AG20443 (cell line): Measurements from ENCODE around the gene TMEM214.
A peak's percentile ranks its signal among the peaks of the same experiment; 100 is the strongest.

Experiments used
- DNase-seq: peaks from one replicate; pipeline ENCODE4 v3.0.0; 2012; ENCODE audit warnings: low spot score, mixed read lengths

TMEM214 gene, protein sequence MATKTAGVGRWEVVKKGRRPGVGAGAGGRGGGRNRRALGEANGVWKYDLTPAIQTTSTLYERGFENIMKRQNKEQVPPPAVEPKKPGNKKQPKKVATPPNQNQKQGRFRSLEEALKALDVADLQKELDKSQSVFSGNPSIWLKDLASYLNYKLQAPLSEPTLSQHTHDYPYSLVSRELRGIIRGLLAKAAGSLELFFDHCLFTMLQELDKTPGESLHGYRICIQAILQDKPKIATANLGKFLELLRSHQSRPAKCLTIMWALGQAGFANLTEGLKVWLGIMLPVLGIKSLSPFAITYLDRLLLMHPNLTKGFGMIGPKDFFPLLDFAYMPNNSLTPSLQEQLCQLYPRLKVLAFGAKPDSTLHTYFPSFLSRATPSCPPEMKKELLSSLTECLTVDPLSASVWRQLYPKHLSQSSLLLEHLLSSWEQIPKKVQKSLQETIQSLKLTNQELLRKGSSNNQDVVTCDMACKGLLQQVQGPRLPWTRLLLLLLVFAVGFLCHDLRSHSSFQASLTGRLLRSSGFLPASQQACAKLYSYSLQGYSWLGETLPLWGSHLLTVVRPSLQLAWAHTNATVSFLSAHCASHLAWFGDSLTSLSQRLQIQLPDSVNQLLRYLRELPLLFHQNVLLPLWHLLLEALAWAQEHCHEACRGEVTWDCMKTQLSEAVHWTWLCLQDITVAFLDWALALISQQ

DNA sequence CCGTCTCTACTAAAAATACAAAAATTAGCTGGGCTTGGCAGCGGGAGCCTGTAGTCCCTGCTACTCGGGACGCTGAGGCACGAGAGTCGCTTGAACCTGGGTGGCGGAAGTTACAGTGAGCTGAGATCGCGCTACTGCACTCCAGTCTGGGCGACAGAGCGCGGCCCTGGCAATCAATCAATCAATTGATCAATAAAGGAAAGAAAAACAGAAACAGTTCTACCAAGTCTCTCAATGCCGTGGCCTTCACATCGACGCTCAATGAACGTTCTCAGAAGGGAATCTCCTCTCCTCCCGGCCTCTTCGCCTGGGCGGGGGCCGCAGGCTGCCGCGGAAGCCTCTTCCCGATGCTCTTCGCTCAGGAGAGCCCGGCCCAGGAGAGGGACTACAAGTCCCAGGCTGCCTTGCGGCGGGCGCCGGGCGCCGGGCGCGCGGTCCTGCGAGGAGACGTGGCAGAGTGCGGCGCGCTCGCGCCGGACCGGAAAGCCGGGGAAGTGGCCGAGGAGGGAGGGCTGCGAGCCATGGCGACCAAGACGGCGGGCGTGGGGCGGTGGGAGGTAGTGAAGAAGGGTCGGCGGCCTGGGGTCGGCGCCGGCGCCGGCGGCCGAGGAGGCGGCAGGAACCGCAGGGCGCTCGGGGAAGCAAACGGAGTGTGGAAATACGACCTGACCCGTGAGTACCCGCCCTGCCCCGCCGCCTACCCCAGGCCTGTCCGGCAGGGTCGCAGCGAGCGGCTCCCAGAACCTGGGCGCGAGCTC lies at the start of gene TMEM214:
Gene TMEM214 (plus strand): TSS at position 471 of the 758 bp plus-strand sequence. CDS start 51 bp downstream, at position 522.
- DNase-seq, result peak; percentile 97

DNA sequence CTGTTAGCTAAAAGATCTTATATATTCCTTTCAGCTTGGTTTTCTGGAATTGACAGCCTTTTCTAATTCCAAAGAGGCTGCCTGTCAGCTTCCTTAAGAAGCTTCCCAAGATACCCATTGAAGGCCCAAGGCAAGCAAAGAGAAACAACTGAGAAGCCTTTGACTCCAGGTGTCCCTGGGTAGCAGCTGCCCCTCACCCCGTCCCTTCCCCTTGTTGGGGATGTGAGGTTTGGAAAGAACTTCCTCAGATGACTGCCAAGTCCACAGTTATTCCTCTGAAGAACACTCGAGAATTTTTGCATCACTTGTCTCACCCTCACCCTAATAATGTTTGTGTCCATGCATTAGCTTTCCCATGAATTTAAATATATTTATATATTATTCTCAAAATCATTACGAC lies 49.0 kb upstream of the TMEM214 start:
- no peak for DNase-seq

DNA sequence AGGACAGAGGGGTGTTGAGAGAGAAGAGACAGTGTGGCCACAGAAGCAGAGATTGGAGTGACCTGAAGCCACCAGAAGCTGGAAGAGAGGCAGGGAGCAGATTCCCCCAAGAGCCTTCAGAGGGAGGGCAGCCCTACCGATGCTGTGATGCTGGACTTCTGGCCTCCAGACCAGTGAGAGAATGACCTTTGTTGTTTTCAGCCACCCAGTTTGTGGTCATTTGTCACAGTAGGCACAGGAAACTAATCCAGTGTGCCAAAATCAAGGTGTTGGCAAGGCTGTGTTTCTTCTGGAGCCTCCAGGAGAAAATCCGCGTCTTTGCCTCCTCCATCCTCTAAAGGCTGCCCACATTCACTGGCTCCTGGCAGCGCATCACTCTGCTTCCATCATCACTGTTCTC lies 47.0 kb upstream of the TMEM214 start:
- no peak for DNase-seq

DNA sequence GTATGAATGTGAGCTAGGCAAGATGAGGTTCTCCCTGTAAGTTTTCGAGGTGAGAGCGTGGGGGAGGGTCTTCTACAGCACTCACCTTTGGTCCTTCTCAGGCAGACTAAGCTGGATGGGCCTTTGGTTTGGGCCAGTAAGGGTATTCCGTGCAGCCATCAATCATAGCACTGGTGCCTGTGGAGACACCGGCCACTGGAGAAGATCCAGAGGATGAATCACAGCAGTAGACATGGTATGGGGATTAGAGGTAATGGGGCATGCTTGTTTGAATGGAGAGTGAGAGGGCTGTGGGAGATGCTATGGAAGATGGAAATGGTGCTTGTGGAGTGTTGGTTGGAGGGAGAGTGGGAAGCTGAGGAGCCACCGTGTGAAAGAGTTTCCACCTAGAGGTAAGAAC lies 46.2 kb upstream of the TMEM214 start:
- DNase-seq, result no peak

DNA sequence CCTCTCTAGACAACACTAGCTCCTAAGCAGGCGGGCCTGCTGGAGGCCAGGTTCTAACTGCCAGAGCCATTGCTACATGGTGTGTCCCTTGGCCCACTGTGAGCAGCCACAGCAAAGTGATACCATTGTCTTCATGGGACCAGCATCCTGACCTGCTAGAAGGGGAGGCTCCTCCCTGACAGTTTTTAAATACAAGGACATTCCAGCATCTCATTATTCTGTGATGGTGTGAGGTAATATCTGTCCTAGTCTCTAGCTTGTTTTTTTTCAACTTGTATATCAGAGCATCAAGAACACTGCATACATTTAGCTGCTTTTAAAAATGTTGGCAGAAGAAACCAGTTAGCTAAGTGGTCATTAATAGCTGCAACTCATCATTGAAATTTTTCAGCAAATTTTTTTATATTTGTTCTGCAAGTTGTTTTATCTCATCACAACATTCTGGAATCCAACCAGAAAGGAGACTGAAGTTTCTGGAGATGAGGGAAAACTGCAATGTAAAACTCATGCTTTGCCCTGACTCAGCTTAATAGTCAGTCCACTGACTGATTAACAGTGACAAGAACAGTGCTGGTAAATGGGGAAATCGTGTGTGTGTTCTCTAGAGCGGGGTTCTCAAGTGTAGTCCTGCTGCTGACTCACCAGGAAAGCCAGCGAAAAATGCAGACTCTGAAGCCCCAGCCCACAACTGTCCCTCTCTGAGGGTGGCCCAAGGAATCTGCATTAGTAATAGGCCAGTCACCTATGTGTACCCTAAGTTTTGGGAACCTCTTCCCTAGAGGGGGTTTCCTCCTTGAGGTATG lies 44.5 kb upstream of the TMEM214 start:
- DNase-seq, result peak; percentile 53

DNA sequence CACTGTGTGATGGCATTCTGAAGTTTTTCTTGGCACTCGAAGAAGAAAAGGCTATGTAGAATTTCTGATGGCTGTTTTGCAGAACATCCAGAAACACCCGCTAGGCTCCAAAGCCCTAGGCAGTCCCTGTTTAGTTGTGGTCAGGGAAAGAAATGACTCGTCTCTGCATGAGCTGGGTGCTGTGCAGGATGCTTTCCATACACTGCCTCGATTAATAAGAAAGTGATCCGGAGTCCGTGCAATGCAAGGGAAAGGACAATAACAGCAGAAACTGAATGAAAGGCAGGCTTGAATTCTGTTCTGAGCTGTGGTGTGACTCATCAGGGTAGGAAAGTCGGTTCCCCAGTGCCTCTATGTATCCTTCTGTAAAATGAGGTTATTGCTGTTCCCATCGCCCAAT lies 43.6 kb upstream of the TMEM214 start:
- DNase-seq, result no peak

DNA sequence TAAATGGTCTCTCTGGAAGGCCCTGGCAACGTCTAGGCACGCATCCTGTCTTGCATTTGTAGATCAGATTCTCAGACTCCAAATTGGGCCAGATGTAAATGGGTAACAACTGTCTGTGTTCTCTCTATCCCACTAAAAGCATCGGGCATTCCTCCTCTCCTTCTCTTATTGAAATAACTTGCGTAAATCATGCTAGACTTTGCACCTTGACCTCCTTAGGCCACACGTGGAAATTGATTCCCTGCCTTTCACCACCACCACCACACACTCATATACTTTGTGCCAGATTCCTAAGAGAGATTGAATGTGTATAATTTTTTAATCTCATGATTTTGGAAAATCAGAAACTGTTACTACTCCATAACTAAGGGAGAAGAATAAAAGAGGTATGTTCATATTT lies 41.0 kb upstream of the TMEM214 start:
- DNase-seq, result no peak

DNA sequence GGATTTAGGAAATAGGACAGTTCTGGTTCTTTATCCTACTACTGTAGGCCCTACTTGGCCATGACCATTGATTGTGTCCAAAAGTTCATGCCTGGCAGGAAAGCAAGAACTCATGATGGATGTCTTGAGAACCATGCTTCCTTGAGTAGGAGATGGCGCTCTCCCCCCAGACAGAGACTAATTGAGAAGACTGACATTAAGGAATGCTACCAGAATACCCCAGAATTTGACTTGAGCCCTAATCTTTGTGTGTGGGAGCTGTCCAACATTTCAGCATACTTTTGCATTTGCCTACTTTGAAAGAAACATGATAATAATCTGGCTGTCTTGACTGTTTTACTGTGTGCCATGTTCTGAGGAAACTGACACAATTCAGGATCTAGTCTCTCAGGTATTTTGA lies 39.0 kb upstream of the TMEM214 start:
- DNase-seq, result no peak

DNA sequence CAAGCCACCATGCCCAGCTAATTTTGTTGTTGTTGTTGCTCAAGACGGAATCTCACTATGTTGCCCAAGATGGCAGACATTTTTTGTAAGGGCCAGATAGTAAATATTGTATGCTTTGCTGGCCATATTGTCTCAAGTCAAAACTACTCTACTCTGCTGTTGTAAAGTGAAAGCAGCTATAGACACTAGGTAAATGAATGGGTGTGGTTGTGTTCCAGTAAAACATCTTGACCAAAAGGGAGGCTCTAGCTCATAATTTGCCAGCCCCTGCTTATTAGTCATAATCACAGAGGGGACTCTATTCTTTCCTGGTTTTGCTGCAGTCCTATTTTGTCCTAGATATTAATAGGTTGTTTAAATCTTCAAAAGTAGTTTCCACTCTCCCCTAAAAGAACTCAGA lies 37.8 kb upstream of the TMEM214 start:
- no peak for DNase-seq

DNA sequence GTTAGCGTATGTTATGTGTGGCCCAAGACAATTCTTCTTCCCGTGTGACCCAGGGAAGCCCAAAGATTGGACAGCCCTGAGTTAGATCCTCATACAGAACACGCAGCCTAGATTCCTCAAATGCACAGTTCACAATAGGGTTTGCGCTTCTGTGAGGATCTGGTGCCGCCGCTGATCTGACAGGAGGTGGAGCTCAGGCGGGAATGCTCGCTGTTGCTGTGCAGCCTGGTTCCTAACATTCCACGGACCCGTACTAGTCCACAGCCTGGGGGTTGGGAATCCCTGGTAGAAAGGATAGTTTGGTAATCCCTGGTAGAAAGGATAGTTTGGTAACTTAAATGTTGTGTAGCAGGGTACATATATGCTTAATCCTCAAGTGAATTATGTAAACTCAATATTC lies 35.4 kb upstream of the TMEM214 start:
- DNase-seq, result no peak

DNA sequence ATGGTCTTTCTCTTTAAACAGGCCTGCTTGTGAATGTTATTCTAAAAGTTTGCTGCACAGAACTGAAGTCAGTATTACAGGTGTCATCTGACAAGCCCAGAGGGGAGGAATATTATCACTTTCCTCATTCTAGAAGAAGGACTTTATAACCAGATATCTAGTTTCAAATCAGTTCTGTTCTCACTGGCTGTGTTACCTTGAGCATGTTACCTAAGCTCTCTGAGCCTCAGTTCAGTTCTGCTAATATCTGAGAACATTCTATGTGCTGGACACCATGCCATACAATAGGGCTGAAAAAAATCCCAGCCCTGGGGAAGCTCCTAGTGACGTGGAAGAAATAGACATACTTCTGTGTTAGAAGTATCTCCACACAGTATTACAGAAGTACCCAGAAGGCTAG lies 34.4 kb upstream of the TMEM214 start:
- DNase-seq, result no peak

DNA sequence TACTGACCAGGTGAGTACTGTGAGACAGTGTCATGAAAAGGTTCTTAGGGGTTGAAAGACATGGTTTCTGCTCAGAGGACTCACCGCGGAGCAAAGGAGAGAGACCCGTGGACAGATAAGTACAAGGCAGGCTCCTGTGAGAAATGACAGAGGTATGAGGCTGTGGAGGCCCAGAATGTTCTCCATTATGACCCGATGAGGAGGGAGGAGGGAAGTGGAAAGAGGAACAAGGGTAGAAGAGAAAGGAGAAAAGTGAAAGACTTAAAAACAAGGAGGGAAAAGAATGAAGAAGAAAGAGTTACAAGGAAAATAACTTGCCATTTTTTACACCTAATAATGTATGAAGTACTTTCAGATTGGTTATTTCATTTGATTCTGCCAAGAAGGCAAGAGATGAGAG lies 32.5 kb upstream of the TMEM214 start:
- no peak for DNase-seq

DNA sequence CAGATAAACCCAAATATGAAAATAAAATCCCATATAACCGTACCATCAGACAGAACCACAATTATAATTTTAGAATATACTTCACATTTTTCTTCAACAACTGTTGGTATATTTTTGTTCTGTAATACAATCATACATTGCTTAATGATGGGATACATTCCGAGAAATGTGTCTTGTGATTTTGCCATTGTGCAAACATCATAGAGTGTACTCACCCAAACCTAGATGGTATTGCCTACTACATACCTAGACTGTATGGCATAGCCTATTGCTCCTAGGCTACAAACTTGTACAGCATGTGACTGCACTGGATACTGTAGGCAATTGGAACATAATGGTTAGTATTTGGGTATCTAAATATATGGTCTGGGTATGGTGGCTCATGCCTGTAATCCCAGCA lies 31.8 kb upstream of the TMEM214 start:
- no peak for DNase-seq

DNA sequence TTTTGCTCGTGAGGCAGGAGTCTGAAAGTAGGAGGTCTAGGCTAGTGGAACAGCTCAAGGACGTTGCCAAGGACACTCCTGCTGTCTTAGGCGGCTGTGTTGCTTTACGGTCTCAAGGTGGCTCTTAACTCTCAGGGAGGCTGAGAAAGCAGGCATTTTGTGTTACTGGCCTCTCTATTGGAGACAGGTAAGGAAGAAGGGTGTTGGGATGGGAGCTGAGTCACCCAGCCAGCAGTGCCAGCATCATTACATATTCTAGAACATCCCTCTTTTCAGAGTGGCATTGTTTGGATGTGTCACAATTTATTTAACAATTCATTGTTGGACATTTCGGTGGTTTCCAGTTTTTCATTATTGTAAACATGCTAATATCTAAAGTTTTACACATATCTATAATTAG lies 30.8 kb upstream of the TMEM214 start:
- DNase-seq, result no peak

DNA sequence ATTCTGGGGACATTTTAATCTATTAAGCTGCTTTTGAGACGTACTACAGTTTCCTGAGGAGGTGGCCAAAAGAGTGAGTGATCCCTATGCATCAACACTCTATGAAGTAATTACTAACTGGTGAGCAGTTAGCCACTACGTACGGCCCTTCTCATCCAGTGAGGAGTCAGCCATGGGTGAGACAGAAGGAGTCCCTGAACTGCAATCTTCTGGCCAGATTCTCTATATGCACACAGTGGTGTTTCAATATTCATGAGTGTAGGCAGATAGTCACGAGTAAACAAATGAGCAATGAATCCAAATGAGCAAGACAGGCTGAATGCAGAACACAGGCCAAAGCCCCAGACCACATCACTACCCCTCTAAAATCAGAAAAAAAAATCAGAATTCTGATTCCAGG lies 29.8 kb upstream of the TMEM214 start:
- DNase-seq, result no peak

DNA sequence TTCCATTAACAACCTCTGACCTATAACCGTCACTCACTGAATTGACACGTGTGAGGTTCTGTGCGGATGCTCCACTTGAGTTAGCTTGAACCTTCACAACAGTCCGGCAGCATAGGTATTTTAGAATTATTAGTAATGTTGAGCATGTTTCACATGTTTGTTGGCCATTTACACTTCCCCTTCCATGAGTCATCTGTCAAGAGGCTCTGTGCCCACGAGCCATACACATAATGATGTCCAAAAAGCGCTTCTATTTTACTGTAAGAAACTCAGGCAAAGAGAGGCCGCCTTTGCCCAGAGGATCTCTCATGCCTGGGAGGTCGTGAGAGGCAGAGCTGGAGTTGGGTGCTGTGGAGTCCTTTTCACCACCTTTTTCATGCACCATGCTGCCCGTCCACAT lies 28.9 kb upstream of the TMEM214 start:
- peak; percentile 39 for DNase-seq

DNA sequence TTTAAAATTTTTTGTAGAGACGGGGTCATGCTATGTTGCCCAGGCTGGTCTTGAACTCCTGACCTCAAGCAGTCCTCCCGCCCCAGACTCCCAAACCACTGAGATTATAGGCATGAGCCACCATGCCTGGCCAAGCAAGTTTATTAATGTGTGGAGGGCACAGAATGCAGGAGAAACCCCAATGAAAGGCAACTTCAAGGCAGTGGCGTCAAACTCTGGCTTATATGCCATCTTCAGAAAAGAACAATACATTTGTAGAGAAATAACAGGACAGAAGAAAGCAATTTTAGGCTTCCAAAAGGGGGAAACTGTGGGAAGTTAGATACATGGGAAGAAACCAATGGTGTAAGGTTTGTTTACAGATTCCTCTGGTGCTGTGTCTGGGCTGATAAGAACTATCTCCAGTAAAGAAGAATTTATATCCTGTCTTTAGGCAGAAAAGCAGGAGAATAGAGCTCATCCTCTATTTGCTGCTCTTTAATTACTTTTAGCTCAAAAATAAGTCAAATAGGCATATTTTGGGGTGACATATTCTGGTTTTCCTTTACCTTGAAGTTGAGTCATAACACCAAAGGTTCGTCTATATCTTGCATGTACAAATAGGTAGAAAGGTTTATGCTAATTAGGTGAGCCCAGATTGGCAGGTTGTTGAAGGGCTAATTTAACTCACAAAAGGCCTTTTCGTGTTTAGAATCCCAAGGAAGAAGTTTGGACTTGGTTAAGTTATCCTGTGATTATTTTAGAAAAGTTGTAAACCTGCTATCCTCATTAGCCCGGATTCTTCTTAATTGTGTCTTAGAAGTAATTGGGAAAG lies 26.0 kb upstream of the TMEM214 start:
- DNase-seq, result no peak

DNA sequence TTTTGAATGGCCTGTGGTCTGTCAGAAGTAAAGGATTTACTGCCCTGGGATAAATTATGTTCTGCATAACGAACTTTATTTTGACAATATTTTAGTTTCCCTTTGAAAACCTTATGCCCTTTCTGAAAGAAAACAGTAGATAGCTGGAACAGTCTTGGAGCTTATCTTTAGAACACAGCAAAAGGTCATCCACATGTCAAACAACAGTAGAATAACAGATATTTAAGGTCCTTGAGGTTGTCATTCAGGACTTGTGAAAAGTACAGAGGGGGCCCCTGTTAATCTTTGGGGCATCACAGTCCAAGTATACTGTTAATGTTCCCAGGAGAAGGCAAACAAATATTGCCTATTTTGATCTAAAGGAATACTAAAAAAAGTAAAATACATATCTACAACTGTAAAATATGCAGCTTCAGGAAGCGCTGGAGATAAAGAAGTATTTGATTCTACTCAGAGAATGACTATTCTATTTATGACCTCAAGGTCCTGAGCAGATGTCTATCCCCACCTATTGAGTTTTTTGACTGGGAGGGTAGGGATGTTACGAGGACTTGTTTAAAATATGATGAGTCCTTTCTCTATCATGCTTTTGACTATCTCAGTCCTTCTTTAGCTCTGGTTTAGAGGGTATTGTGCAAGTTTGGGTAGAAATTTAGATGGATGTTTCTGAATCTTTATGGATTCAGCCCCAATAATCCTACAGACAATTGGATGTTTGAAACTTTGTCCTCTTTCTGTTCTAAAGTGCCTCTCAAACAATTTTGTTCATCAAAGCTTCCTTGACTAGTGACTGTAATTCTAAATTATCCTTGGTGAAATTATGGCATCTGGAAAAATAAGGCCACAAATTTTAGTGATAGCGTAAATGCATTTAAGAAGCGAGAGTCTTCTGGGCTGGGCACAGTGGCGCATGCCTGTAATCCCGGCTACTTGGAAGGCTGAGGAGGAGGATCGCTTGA lies 25.1 kb upstream of the TMEM214 start:
- no peak for DNase-seq

DNA sequence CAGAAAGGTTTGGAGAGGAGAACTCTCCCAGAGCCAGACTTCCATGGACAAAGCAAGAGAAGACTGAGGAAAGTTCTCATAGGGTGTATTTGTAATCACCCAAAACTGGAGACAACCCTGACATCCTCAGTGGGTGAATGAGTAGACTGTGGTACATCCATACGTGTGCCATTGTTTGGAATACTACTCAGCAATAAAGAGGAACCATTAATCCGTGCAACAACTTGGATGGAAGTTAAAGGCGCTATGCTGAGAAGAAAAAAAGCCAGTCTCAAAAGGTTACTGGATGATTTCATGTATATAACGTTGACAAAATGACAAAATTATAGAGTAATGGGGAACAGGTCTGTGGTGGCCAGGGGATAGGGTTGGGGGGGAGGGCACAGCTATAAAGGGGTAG lies 24.1 kb upstream of the TMEM214 start:
- DNase-seq, result no peak

DNA sequence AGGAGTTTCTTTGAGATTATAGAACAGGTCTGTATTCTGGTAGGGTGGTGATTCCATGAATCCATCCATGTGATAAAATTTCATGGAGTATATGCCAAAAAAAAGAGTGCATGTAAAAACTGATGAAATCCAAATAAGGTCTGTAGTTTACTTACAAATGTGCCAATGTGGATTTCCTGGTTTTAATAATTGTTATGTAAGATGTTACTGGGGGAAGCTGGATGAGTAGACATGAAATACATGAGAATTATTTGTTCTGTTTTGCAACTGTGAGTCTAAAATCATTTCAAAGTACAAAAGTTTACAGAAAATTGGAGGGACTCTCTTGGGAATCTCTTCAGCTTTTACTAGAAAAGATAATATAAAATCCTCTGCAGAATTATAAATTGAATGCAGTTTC lies 23.7 kb upstream of the TMEM214 start:
- DNase-seq, result no peak
